Measurements from ENCODE around the gene DGKD. TPM values are rescaled to one million over a fixed set of nuclear protein-coding genes. Genes with fewer than 3 reads are reported as not detected.

DGKD gene
- total RNA-seq, 1 experiment from 2014 or later, result 52.0 TPM

- POLR2A ChIA-PET, result no interaction called here
- no peak for ATAC-seq
- Histone ChIP-seq H3K4me2 (ENCODE audit: low read length) (no peak overlapping the region), H3K9me2 (ENCODE audit: insufficient read depth) (no peaks in the 10 kb centered on the region), H3K4me1 (ENCODE audit: control insufficient read depth in 1 of 2, insufficient read depth in 2 of 2, low read length in 2 of 2) (no peaks in the 10 kb centered on the region), H3K9me3 (ENCODE audit: control insufficient read depth in 1 of 2, insufficient read depth in 1 of 2, low read depth in 1 of 2, low read length in 2 of 2) (no peaks in the 10 kb centered on the region), H3K27me3 (ENCODE audit: insufficient read depth, low read length) (no peaks in the 10 kb centered on the region), H3K4me3 (replicated peaks in 1 of 2; ENCODE audit: low read depth in 1 of 2, low read length in 2 of 2) (no peak overlapping the region), H3K36me3 (ENCODE audit: control insufficient read depth in 1 of 2, insufficient read depth in 2 of 2, low read length in 2 of 2) (0 out of 4 replicates have a peak, but pooled peaks cover 0 to 4% of the 10 kb centered on the region in 2 experiments), H3K9ac (ENCODE audit: low read length) (no peak overlapping the region), H4K20me1 (ENCODE audit: insufficient read depth) (no peaks in the 10 kb centered on the region), H3K27ac (ENCODE audit: low read depth, low read length) (no peak overlapping the region), H2AFZ (ENCODE audit: low read depth, low read length, poor library complexity, severe bottlenecking) (no peak overlapping the region), H3K79me2 (ENCODE audit: insufficient read depth, low read length) (peaks cover 78% of the 10 kb centered on the region)
- RAD21 ChIA-PET (ENCODE audit: low non-redundant PET in 1 of 2, low total read pairs in 2 of 2, uncharacterized antibody in 2 of 2, unreplicated experiment in 2 of 2), result no interaction called here
- intact Hi-C loops (cut with micrococcal nuclease), result no loop called here
- BruUV-seq (replicated peaks), result no TSS peak
- CTCF ChIA-PET, result no interaction called here
- DNase-seq (ENCODE audit: low read depth, low spot score), result no peak
- TF ChIP-seq RAD21 (IDR thresholded peaks at IDR 0.05; ENCODE audit: low read depth) (no peak), SP1 (IDR thresholded peaks at IDR 0.05; ENCODE audit: low read depth) (no peak), CBX3 (IDR thresholded peaks at IDR 0.05; ENCODE audit: low read depth) (no peak), SIN3A (IDR thresholded peaks at IDR 0.05; ENCODE audit: low read depth) (no peak), EZH2 (IDR thresholded peaks at IDR 0.05) (no peak), POLR2A (IDR thresholded peaks at IDR 0.05; ENCODE audit: borderline replicate concordance, extremely low read depth, insufficient read depth, insufficient read length) (no peak), EGR1 (IDR thresholded peaks at IDR 0.05; ENCODE audit: low read depth) (no peak)
- TF ChIP-seq, protein P1, sequence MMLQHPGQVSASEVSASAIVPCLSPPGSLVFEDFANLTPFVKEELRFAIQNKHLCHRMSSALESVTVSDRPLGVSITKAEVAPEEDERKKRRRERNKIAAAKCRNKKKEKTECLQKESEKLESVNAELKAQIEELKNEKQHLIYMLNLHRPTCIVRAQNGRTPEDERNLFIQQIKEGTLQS (IDR thresholded peaks at IDR 0.05), result no peak
Observed at GRCh38 chr2:233365861-233366520, 11.7 kb downstream of the DGKD start.

DNA sequence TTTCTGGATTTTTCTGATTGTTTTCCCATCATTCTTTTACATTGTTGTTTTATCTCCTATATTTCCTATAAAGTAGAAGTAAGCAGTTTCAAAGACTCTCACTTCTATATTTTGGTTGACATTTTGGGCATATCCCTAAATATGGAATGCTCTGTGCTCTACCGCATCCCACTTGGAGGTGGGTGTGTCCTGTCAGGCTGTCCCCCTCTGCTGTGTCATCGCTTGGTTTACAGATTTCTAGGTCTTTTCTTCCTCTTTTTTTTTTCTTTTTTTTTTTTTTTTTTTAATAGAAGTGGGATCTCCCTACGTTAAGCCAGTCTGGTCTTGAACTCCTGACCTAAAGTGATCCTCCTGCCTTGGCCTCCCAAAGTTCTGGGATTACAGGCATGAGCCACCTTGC, 13.3 kb downstream of the DGKD start:
- Histone ChIP-seq H3K27ac (ENCODE audit: low read depth, low read length) (no peak overlapping the region), H3K4me1 (ENCODE audit: control insufficient read depth in 1 of 2, insufficient read depth in 2 of 2, low read length in 2 of 2) (no peaks in the 10 kb centered on the region), H2AFZ (ENCODE audit: low read depth, low read length, poor library complexity, severe bottlenecking) (no peak overlapping the region), H3K27me3 (ENCODE audit: insufficient read depth, low read length) (no peaks in the 10 kb centered on the region), H3K4me2 (ENCODE audit: low read length) (no peak overlapping the region), H3K79me2 (ENCODE audit: insufficient read depth, low read length) (peaks cover 77% of the 10 kb centered on the region), H3K9me2 (ENCODE audit: insufficient read depth) (no peaks in the 10 kb centered on the region), H4K20me1 (ENCODE audit: insufficient read depth) (0 out of 2 replicates have a peak, but pooled peaks cover 3% of the 10 kb centered on the region), H3K36me3 (ENCODE audit: control insufficient read depth in 1 of 2, insufficient read depth in 2 of 2, low read length in 2 of 2) (peaks cover 5 to 7% of the 10 kb centered on the region in 2 experiments; a peak in 1 of 4 replicates), H3K9me3 (ENCODE audit: control insufficient read depth in 1 of 2, insufficient read depth in 1 of 2, low read depth in 1 of 2, low read length in 2 of 2) (no peaks in the 10 kb centered on the region), H3K4me3 (replicated peaks in 1 of 2; ENCODE audit: low read depth in 1 of 2, low read length in 2 of 2) (no peak overlapping the region), H3K9ac (ENCODE audit: low read length) (no peak overlapping the region)
- CTCF ChIA-PET, result no interaction called here
- intact Hi-C loops (cut with micrococcal nuclease), result no loop called here
- no TSS peak for BruUV-seq (replicated peaks)
- RAD21 ChIA-PET (ENCODE audit: low non-redundant PET in 1 of 2, low total read pairs in 2 of 2, uncharacterized antibody in 2 of 2, unreplicated experiment in 2 of 2), result no interaction called here
- DNase-seq (ENCODE audit: low read depth, low spot score) (no peak), ATAC-seq (no peak)
- POLR2A ChIA-PET, result no interaction called here
- TF ChIP-seq RAD21 (IDR thresholded peaks at IDR 0.05; ENCODE audit: low read depth) (no peak), REST (IDR thresholded peaks at IDR 0.05; ENCODE audit: low read depth) (no peak), POLR2A (IDR thresholded peaks at IDR 0.05; ENCODE audit: borderline replicate concordance, extremely low read depth, insufficient read depth, insufficient read length) (no peak), SP1 (IDR thresholded peaks at IDR 0.05; ENCODE audit: low read depth) (no peak), YY1 (IDR thresholded peaks at IDR 0.05; ENCODE audit: extremely low read depth, insufficient replicate concordance, low read depth, low read length) (no peak), CEBPB (IDR thresholded peaks at IDR 0.05; ENCODE audit: low read depth) (no peak), SRF (IDR thresholded peaks at IDR 0.05; ENCODE audit: low read depth) (no peak), SIN3A (IDR thresholded peaks at IDR 0.05; ENCODE audit: low read depth) (no peak), FOSL1 (IDR thresholded peaks at IDR 0.05; ENCODE audit: low read depth) (no peak), CBX3 (IDR thresholded peaks at IDR 0.05; ENCODE audit: low read depth) (no peak), TCF7L2 (IDR thresholded peaks at IDR 0.05; ENCODE audit: borderline replicate concordance, extremely low read depth, insufficient read depth, insufficient read length) (no peak), POLR2AphosphoS5 (IDR thresholded peaks at IDR 0.05; ENCODE audit: low read depth, low read length) (no peak), ELF1 (IDR thresholded peaks at IDR 0.05; ENCODE audit: borderline replicate concordance, low read depth) (no peak)
- TF ChIP-seq, protein P2, sequence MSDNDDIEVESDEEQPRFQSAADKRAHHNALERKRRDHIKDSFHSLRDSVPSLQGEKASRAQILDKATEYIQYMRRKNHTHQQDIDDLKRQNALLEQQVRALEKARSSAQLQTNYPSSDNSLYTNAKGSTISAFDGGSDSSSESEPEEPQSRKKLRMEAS (IDR thresholded peaks at IDR 0.05), result no peak
- TF ChIP-seq, protein P1 (IDR thresholded peaks at IDR 0.05), result no peak
